Heart right ventricle (tissue), 16 donors: ENCODE data around the gene SCAMP3. TPM values are rescaled to one million over a fixed set of nuclear protein-coding genes. Genes with fewer than 3 reads are reported as not detected.
"Not testable (repeated sequence)": the region's sequence is repeated elsewhere in the genome, so short reads cannot be mapped to it uniquely, and the experiment has no call there.

Source experiments
- ATAC-seq, 8 donors: fragments of 200-7000 bp; cut with Tn5 transposase; one replicate each; pipeline ENCODE4 v1.9.1; 2020; ENCODE audit warnings: mild to moderate bottlenecking in 8 of 8, moderate library complexity in 8 of 8, moderate number of reproducible peaks in 1 of 8
- DNase-seq, 2 donors: peaks; one replicate each; pipeline ENCODE4 v3.0.0-alpha.2; 2020
- H3K27ac ChIP-seq, 10 donors: fragments of 200-600 bp; sonication (generic) in 2 of 10; one replicate each; pipeline versions ENCODE4 v1.5.0 to v1.8.0; 2020 to 2022; ENCODE audit warnings: mild to moderate bottlenecking in 3 of 10
- H3K27me3 ChIP-seq, 7 donors: fragments of 200-600 bp; one replicate each; pipeline ENCODE4 v1.8.0; 2021 to 2022; ENCODE audit warnings: mild to moderate bottlenecking in 2 of 7
- H3K36me3 ChIP-seq, 9 donors: fragments of 200-600 bp; sonication (generic) in 1 of 9; one replicate each; pipeline versions ENCODE4 v1.5.0 to v1.8.0; 2020 to 2022; ENCODE audit warnings: mild to moderate bottlenecking in 2 of 9
- H3K4me1 ChIP-seq, 9 donors: fragments of 200-600 bp; sonication (generic) in 1 of 9; one replicate each; pipeline versions ENCODE4 v1.5.0 to v1.8.0; 2020 to 2022; ENCODE audit warnings: mild to moderate bottlenecking in 4 of 9
- H3K4me3 ChIP-seq, 10 donors: fragments of 200-600 bp; sonication (generic) in 2 of 10; one replicate each; pipeline versions ENCODE4 v1.5.0 to v1.8.0; 2020 to 2022; ENCODE audit warnings: mild to moderate bottlenecking in 7 of 10, moderate library complexity in 2 of 10
- H3K9me3 ChIP-seq, 11 donors: fragments of 200-600 bp in 10 of 11; sonication (generic) in 2 of 11; one replicate each; pipeline versions ENCODE4 v1.5.0 to v1.8.0; 2013 to 2022; ENCODE audit warnings: mild to moderate bottlenecking in 2 of 11, control low read depth in 1 of 11, moderate library complexity in 1 of 11
- WGBS, 2 donors: extraction: QIAGEN DNeasy Blood & Tissue Kit; methylation state at CpG; one replicate each; pipeline ENCODE4 v1.1.7; 2013; ENCODE audit warnings: inconsistent platforms in 1 of 2; 5-methylcytosine and 5-hydroxymethylcytosine counted together
- intact Hi-C, 10 donors: fragments of 100-400 bp; cut with DNase I; formaldehyde crosslinking; loops; one replicate each; pipeline versions ENCODE4 v1.11.1 to v1.14.2; 2022
- polyA plus RNA-seq, 2 donors: library from polyadenylated mRNA; stranded (reverse); fragments of 200-250 nt; gene quantifications; one replicate each; pipeline ENCODE4 v1.2.3, GENCODE V29; 2013
- total RNA-seq, 10 donors: library from RNA; stranded (reverse); fragmentation: NEBNext Ultra II Directional in 3 of 10; extraction: Animal tissue kit (Norgen Biotek cat#: 25700) in 3 of 10; gene quantifications; one replicate each; pipeline versions ENCODE4 v1.2.1 to v1.2.4, GENCODE V29; 2021 to 2023
- TF ChIP-seq, protein P1 (sequence below), 9 donors: fragments of 200-600 bp; sonication (generic) in 2 of 9; IDR thresholded peaks; one replicate each; pipeline versions ENCODE4 v1.5.0 to v1.8.0; 2021 to 2022; ENCODE audit warnings: antibody characterized with exemption in 9 of 9, mild to moderate bottlenecking in 5 of 9, moderate library complexity in 1 of 9
- donor health status: Arrhythmogenic right ventricular cardiomyopathy.
- donor health status: ischemic (EF 13 %, LVEDD 7.1; RV severe dilation, severe dysfunction).
- donor health status: healthy with polysubstance abuse.
- donor health status: DM: no; HTN: yes; CAD: no.
- donor health status: DM: no; HTN: no; CAD: no.
- donor health status: ischemic (EF 25% LVEDD 6.9; RV normal size, moderate dysfunction).
- donor health status: ischemic (EF 25% LVEDD 5.7; RV mildly dilated, moderate dysfunction).
- donor health status: healthy.
- donor health status: DM: yes; HTN: yes; CAD: no.
- donor health status: Ischemic cardiomyopathy.
- donor health status: ischemic (EF 35%, LVEDD 5.7; RV mildly dilated, moderate dysfunction).
- donor health status: nonischemic (EF 11% LVEDD 7.7; RV severe dilation, severe dysfunction).
- donor health status: DM: yes; HTN: yes; CAD: no.
- donor health status: PGD.
- donor health status: ischemic (EF 29% LVEDD 5.4; RV normal size, mild dysfunction).
- donor health status: nonischemic (EF 23%, LVEDD 6.1; RV moderate dilation, normal function).

SCAMP3 gene
- total and polyA plus RNA-seq, 12 donors = 47.9 to 109 (median 60.1) TPM

DNA sequence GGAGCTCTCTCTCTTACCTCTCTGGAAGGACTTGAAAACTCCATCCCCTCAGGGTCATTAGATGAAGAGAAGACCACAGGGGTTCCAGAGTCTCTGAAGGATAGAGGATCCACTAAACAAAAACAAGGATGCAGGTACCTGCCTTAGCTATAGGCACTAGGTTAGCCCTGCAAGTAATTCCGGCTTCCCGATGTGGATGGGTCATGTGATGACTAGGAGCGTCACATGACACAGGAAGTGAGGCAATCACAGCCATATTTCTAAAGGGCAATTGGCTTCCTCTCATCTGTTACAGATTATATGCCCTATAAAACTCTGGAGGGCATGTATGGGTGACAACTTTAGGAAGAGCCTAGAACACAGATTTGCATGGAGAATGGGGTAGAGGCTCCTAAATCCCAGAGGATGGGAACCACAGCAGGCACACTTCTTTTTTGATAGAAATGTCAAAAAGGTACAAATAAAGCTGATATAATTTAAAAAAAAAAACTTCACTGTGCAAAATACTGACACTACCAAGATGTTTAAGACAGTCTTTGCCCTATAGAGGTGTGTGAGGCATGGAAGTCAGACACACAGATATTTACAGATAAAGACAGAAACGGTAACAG, 21.0 kb downstream of the SCAMP3 start:
- peak overlapping the region in 9 of 10 donors; percentile 27 to 57 (median 48) for H3K4me3 ChIP-seq
- peak in 1 of 2 donors; percentile 80 for DNase-seq
- peaks cover 0 to 34% (median 5%) of the 10 kb centered on the region in 9 donors for H3K36me3 ChIP-seq
- peak in 6 of 8 donors; percentile 21 to 51 (median 36) for ATAC-seq
- TF ChIP-seq, protein P1, sequence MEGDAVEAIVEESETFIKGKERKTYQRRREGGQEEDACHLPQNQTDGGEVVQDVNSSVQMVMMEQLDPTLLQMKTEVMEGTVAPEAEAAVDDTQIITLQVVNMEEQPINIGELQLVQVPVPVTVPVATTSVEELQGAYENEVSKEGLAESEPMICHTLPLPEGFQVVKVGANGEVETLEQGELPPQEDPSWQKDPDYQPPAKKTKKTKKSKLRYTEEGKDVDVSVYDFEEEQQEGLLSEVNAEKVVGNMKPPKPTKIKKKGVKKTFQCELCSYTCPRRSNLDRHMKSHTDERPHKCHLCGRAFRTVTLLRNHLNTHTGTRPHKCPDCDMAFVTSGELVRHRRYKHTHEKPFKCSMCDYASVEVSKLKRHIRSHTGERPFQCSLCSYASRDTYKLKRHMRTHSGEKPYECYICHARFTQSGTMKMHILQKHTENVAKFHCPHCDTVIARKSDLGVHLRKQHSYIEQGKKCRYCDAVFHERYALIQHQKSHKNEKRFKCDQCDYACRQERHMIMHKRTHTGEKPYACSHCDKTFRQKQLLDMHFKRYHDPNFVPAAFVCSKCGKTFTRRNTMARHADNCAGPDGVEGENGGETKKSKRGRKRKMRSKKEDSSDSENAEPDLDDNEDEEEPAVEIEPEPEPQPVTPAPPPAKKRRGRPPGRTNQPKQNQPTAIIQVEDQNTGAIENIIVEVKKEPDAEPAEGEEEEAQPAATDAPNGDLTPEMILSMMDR (IDR thresholded peaks at IDR 0.05) = no peak
- peak overlapping the region in 6 of 10 donors; percentile 2 to 71 (median 26) for H3K27ac ChIP-seq
- peaks cover 3 to 48% (median 28%) of the 10 kb centered on the region in 9 donors for H3K4me1 ChIP-seq
- H3K27me3 ChIP-seq = no peaks in the 10 kb centered on the region
- intact Hi-C loops = loop anchor here in 3 of 10 donors (5.0 kb wide), 1 partner anchor 34 kb away; the partner anchor contains the start of genes MTX1 (in 3 of the 3) and THBS3 (in 3 of the 3)
- H3K9me3 ChIP-seq = no peaks in the 10 kb centered on the region
- WGBS, 2 donors = 21 to 22% methylated on average over 4 of the region's 4 CpGs

GRCh38 chr1:155236451-155236850, 25.7 kb downstream of the SCAMP3 start:
- intact Hi-C loops = no loop called here
- Histone ChIP-seq H3K27ac (no peak overlapping the region), H3K9me3 (no peaks in the 10 kb centered on the region), H3K4me3 (no peak overlapping the region), H3K36me3 (peaks cover 0 to 38% (median 7%) of the 10 kb centered on the region in 9 donors), H3K4me1 (peaks cover 0 to 27% (median 18%) of the 10 kb centered on the region in 9 donors), H3K27me3 (no peaks in the 10 kb centered on the region)
- no peak for DNase-seq
- ATAC-seq = no peak
- TF ChIP-seq, protein P1 (IDR thresholded peaks at IDR 0.05) = no peak
- WGBS, 2 donors = 70 to 85% methylated on average over 5 of the region's 5 CpGs

DNA sequence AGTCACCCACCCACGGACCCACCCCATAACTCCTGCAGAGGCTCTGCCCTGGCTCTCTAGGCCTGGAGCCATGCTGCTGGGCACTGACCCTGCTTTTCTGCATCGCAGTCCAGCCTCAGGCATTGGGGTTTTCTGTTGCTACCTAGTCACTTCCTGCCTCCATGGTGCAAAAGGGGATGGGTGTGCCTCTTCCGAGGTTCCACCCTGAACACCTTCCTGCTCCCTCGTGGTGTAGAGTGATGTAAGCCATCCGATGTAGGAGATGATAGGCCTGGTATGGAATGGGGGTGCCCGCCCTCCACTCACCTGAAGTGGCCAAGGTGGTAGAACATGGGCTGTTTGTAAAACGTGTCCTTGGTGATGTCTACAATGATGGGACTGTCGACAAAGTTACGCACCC, 26.8 kb downstream of the SCAMP3 start:
- ATAC-seq, H3K27me3 ChIP-seq, H3K9me3 ChIP-seq, H3K27ac ChIP-seq, intact Hi-C loops, DNase-seq, H3K4me3 ChIP-seq: not testable (repeated sequence)
- 88 to 89% methylated on average over 8 to 9 of the region's 9 CpGs for WGBS, 2 donors
- Histone ChIP-seq H3K36me3 (peaks cover 0 to 38% (median 7%) of the 10 kb centered on the region in 9 donors), H3K4me1 (peaks cover 0 to 21% (median 9%) of the 10 kb centered on the region in 9 donors)

DNA sequence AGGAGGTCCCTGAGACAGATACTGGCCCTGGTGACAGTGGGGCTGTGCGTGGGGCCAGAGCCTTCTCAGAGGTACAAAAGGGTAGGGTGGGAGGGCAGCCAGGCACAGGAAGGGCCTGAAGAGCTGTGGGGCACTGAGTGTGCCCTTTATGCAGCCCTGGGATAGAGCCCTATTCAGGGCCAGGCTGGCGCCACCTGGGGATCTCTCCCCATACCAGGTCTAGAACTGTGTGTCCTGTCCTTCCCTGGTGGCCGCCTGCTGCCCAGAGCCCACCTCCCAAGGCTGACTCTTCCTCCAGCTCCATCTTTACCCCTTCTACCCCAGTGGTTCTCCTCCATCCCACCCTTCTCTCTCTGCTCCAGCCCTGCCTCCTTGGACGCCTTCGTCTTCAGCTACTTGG, 28.7 kb downstream of the SCAMP3 start:
- WGBS, 2 donors = 86 to 100% methylated on average over 1 of the region's 5 CpGs
- not testable (repeated sequence) for ATAC-seq

DNA sequence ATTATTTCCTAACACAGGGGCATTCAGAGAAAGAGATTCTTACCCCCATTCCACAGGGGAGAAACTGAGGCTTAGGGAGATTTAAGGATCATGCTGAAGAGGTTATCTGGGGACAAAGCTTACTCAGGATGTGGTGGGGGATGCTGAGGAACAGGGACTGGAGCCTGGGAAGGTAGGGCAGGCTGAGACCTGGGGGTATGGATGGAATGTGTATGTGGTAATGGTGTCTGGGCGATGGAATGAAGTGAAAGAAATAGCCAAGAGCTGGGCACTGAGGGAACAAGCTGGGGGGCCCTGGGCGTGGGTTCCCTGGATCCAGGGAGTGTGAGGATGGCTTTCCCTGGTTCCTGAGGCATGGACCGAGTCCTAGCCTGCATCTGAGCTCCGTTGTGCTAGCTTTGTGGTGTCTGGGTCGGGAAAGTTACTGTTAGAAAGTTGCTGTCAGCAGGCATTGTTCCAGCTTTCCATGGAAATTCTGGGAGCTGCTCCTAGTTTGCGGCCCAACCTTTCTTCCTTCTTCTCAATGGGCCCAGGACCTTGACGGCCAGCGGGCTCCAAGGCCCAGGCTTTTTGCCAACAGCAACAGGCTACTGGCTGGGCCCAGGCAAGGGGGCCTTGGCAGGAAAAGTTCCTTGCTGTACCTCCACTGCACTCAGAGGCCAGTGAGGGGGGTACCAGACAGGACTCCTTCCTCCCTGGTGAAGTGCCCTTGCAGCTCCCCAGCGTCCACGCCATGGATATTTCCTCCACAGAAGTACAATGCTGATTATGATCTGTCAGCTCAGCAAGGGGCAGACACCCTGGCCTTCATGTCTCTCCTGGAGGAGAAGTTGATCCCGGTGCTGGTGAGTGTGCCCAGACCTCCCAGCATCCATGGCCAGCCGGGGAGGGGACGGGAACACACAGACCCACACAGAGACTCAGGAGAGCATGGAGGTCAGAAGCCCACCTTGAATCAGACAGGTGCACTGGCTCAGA, 29.9 kb downstream of the SCAMP3 start:
- Histone ChIP-seq H3K27ac (peak overlapping the region in 6 of 10 donors; percentile 39 to 65 (median 52)), H3K4me1 (peaks cover 0 to 22% (median 6%) of the 10 kb centered on the region in 9 donors), H3K36me3 (peaks cover 0 to 17% (median 7%) of the 10 kb centered on the region in 9 donors)
- intact Hi-C loops, H3K27me3 ChIP-seq, H3K4me3 ChIP-seq, H3K9me3 ChIP-seq: not testable (repeated sequence)
- WGBS, 2 donors = 51 to 60% methylated on average over 13 of the region's 13 CpGs
- ATAC-seq (peak in 4 of 8 donors; percentile 1 to 22 (median 6)), DNase-seq (peak in 1 of 2 donors; percentile 74)

More for the DNA sequence above, 28.7 kb downstream of the SCAMP3 start:
- intact Hi-C loops, H3K27me3 ChIP-seq, H3K9me3 ChIP-seq, H3K27ac ChIP-seq, DNase-seq, H3K4me3 ChIP-seq: not testable (repeated sequence)
- Histone ChIP-seq H3K36me3 (peaks cover 0 to 25% (median 7%) of the 10 kb centered on the region in 9 donors), H3K4me1 (peaks cover 0 to 16% (median 0%) of the 10 kb centered on the region in 9 donors)

- H3K27ac ChIP-seq = peak overlapping the region in 3 of 10 donors; percentile 44 to 65 (median 64)
- ATAC-seq, H3K9me3 ChIP-seq, H3K36me3 ChIP-seq, H3K27me3 ChIP-seq, DNase-seq, intact Hi-C loops, H3K4me3 ChIP-seq: not testable (repeated sequence)
- WGBS, 2 donors = 77 to 78% methylated on average over 3 of the region's 3 CpGs
- peaks cover 6 to 29% (median 13%) of the 10 kb centered on the region in 9 donors for H3K4me1 ChIP-seq
Observed at GRCh38 chr1:155231302-155231701, 30.9 kb downstream of the SCAMP3 start.
